HG03460 (cell line): ENCODE measurements around the gene TMEM256.
A peak's percentile ranks its signal among the peaks of the same experiment; 100 is the strongest.
"Not testable (repeated sequence)": the region's sequence is repeated elsewhere in the genome, so short reads cannot be mapped to it uniquely, and the experiment has no call there.

Source experiments
- ATAC-seq: cut with Tn5 transposase; IDR thresholded peaks from one replicate; pipeline ENCODE4 v1.9.1; 2021; ENCODE audit not compliant: unreplicated experiment

The TMEM256 gene

DNA sequence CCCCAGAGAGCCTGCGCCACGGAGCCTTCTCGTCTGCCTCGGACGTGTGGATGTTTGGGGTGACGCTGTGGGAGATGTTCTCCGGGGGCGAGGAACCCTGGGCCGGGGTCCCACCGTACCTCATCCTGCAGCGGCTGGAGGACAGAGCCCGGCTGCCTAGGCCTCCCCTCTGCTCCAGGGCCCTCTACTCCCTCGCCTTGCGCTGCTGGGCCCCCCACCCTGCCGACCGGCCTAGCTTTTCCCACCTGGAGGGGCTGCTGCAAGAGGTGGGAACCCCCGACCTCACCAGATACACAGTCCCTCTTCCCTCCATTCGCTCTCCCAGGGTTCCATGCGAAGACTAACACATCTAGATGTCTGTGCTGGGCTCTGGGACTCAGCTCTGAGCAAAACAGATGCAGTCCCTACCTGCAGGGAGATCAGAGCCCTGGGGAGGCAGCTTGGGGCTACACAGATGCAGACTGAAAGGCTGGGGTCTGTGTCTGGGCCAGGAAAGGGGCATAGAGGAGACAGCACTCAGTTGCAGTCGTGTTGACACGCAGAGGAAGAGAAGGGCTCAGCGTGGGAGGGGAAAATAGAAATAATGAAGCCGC is 19.3 kb downstream of the TMEM256 start:
- ATAC-seq = no peak

GRCh38 chr17:7383742-7384488 is 20.0 kb downstream of the TMEM256 start:
- peak; percentile 67 for ATAC-seq

DNA sequence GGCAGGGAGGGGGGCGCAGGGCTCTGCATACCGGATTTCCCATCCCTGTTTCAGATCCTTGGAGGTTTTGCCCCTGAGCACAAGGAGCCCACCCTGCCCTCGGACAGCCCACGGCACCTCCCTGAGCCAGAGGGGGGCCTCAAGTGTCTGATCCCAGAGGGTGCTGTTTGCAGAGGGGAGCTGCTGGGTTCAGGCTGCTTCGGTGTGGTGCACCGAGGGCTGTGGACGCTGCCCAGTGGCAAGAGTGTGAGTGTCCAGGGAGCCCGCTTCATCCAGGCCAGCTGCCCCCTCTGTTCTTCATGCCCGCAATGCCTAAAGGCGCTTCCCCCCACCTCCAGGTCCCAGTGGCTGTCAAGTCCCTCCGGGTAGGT is 20.5 kb downstream of the TMEM256 start:
- ATAC-seq = no peak

- no peak for ATAC-seq
These were observed 21.0 kb downstream of the TMEM256 start for GRCh38 chr17:7382901-7383300.

GRCh38 chr17:7380855-7381683 is 22.8 kb downstream of the TMEM256 start, which contains the start of gene TNK1:
TSS of gene TNK1 (plus strand) at chr17:7381089. CDS start at chr17:7382927, 1,838 bp downstream.
- ATAC-seq = no peak

DNA sequence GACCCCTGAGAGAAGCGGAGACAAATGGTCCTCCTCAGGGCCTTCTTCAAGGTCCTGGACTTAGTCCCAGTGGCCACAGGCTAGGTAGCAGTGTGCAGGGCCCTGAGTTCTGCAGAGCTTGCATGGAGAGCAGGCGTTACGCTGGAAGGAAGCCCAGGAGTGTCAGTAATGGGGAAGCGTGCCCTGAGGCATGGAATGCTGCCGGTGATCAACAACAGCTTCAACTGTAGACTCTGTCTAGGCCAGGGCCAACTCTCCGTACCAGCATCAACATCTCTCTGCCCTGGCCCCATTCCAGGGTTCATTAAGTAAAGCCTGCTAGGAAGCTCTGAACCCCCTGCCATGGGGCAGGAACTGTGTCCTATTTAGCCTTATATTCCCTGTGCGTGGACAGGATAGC is 23.6 kb downstream of the TMEM256 start:
- no peak for ATAC-seq

GRCh38 chr17:7379134-7379533 is 24.8 kb downstream of the TMEM256 start:
- ATAC-seq = no peak

DNA sequence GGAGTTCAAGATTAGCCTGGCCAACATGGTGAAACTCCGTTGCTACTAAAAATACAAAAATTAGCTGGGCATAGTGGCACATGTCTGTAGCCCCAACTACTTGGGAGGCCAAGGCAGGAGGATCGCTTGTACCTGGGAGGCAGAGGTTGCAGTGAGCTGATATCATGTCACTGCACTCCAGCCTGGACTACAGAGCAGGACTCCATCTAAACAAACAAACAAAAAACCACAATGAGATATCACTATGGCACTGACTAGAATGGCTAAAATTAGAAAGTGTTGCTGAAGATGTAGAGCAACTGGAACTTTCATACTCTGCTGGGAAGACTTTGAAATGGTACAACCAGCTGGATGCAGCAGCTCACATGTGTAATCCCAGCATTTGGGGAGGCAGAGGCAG is 29.5 kb downstream of the TMEM256 start:
- no peak for ATAC-seq

- ATAC-seq = no peak
These were observed 33.0 kb downstream of the TMEM256 start for GRCh38 chr17:7370853-7371252.

- no peak for ATAC-seq
These were observed 34.1 kb downstream of the TMEM256 start for GRCh38 chr17:7369825-7370224.

GRCh38 chr17:7368599-7368994 is 35.3 kb downstream of the TMEM256 start:
- ATAC-seq = not testable (repeated sequence)

DNA sequence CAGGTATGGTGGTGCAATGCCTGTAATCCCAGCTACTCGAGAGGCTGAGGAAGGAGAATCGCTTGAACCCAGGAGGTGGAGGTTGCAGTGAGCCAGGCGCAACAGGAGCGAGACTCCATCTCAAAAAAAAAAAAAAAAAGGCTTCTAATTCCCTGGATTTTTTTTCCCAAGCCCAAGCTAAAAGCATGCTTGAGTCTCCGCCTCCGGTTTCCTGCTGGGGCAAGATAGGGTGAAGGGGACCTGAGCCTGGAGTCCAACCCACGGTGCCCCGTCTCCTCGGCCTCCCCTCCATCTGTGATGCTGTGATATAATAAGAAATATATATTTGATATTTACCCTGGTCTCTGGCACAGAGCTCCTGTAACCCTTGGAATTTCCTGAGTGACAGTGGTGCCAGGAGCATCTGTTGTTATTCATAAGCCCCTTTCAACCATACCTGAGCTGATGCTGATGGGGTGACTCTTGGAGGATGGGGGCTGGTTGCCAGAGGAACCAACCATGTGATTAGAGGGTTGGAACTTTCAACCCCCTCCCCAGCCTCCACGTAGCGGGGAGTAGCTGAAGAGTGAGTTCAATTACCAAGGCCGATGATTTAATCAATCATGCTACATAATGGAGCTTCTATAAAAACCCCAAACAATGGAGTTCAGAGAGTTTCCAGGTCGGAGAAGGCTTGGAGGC is 35.8 kb downstream of the TMEM256 start:
- no peak for ATAC-seq

- ATAC-seq = no peak
These were observed 36.8 kb downstream of the TMEM256 start for GRCh38 chr17:7367083-7367482.

DNA sequence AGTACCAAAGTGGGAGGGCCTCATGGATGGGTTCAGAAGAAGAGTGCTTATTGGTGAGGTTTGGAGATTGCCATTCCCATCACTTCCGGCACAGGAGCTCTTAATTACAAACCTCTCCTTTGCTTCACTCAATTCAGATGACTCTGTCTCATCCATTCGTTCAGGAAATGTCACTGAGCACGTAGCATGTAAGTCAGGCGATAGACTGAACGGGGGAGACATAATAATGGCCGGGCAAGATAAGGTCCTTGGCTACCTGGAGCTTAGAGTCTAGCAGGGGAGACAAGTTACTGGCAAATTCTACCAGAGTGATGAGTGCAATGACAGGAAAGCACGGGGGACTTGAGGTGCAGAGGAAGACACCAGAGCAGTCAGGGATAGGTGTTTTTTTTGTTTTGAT is 37.9 kb downstream of the TMEM256 start:
- not testable (repeated sequence) for ATAC-seq

DNA sequence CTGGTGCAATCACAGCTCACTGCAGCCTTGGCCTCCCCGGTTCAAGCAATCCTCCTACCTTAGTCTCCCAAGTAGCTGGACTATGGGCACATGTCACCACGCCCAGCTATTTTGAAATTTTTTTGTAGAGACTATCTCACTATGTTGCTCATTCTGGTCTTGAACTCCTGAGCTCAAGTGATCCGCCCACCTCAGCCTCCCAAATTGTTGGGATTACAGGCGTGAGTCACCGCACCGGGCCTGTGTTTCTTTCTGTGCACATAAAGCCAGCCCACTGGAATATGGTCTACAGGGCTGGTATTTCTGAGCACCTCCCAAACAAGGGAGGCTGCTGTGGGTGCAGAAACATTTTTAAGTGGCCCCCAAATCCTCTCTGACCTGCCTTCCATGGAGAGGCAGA is 40.6 kb downstream of the TMEM256 start:
- no peak for ATAC-seq

GRCh38 chr17:7361906-7362305 is 42.0 kb downstream of the TMEM256 start:
- no peak for ATAC-seq

GRCh38 chr17:7357381-7357780 is 46.5 kb downstream of the TMEM256 start:
- no peak for ATAC-seq

GRCh38 chr17:7356756-7357155 is 47.1 kb downstream of the TMEM256 start:
- ATAC-seq = no peak

- ATAC-seq = no peak
These were observed 47.8 kb downstream of the TMEM256 start for GRCh38 chr17:7356072-7356549.

- ATAC-seq = no peak
These were observed 48.3 kb downstream of the TMEM256 start for GRCh38 chr17:7355573-7355972.

- ATAC-seq = no peak
These were observed 48.8 kb downstream of the TMEM256 start, which contains the start of gene TMEM95 for GRCh38 chr17:7355053-7355452. TSS of gene TMEM95 (plus strand) at chr17:7355156. CDS start at chr17:7355205, 49 bp downstream.
